ENCODE results near the gene FHOD3. TPM values are rescaled to one million over a fixed set of nuclear protein-coding genes. Genes with fewer than 3 reads are reported as not detected.

The FHOD3 gene
- total and polyA plus RNA-seq, 2 of the 4 experiments (the other 2 are of a cell fraction): 14.6 to 16.0 TPM

GRCh38 chr18:36814994-36815393 is 517.5 kb downstream of the FHOD3 start:
- H3K4me3 ChIP-seq (ENCODE audit: insufficient read depth, low read depth, low read length): no peak overlapping the region
- dilution Hi-C loops (cut with HindIII; ENCODE audit: low sequenced_read_pairs, unreplicated experiment) (no loop called here), in situ Hi-C loops (cut with MboI; ENCODE audit: low sequenced_read_pairs) (no loop called here), intact Hi-C loops (cut with micrococcal nuclease) (no loop called here)
- no peak overlapping the region for H3K18ac ChIP-seq (ENCODE audit: low read depth, low read length)
- no peak overlapping the region for H3K4ac ChIP-seq (ENCODE audit: low read depth, low read length)
- H2BK5ac ChIP-seq (ENCODE audit: low read depth, low read length, poor library complexity, severe bottlenecking): no peak overlapping the region
- H3K27ac ChIP-seq (ENCODE audit: insufficient read depth, low read length): no peak overlapping the region
- no peak overlapping the region for H3K56ac ChIP-seq (ENCODE audit: extremely low read depth, insufficient read depth, low read length)
- 0 out of 2 replicates have a peak, but pooled peaks cover 3% of the 10 kb centered on the region for H3K9me1 ChIP-seq (ENCODE audit: insufficient read depth, low read length)
- ChIA-PET POLR2A (ENCODE audit: unreplicated experiment) (no interaction called here), CTCF (no interaction called here)
- BruUV-seq (replicated peaks): no TSS peak
- DNase-seq: no peak
- peaks cover 10 to 20% of the 10 kb centered on the region in 2 experiments for H3K79me1 ChIP-seq (ENCODE audit: low read depth in 1 of 2, low read length in 2 of 2)
- no peaks in the 10 kb centered on the region for H4K20me1 ChIP-seq (ENCODE audit: insufficient read depth, low read length)
- no peaks in the 10 kb centered on the region for H3K9me3 ChIP-seq (ENCODE audit: control insufficient read depth, insufficient read depth, low read length)
- H3K4me2 ChIP-seq (ENCODE audit: low read depth, low read length): no peak overlapping the region
- H3K23ac ChIP-seq (ENCODE audit: low read depth, low read length): no peak overlapping the region
- H3K4me1 ChIP-seq (ENCODE audit: control insufficient read depth, insufficient read depth, low read length): peaks cover 14% of the 10 kb centered on the region
- no peak overlapping the region for H2AK5ac ChIP-seq (ENCODE audit: low read depth, low read length)
- TF ChIP-seq FOS (IDR thresholded peaks at IDR 0.05; ENCODE audit: low read depth, low read length) (no peak), CEBPB (IDR thresholded peaks at IDR 0.05; ENCODE audit: low read depth, low read length) (no peak), CHD1 (IDR thresholded peaks at IDR 0.05; ENCODE audit: low read depth, low read length) (no peak), RAD21 (IDR thresholded peaks at IDR 0.05; ENCODE audit: low read length) (no peak), CTCF (conservative IDR thresholded peaks at IDR 0.05; ENCODE audit: low read depth, low read length) (no peak), SMC3 (IDR thresholded peaks at IDR 0.05; ENCODE audit: low read depth, low read length) (no peak), RCOR1 (IDR thresholded peaks at IDR 0.05; ENCODE audit: insufficient replicate concordance, low read length) (no peak), ELK1 (IDR thresholded peaks at IDR 0.05; ENCODE audit: borderline replicate concordance, low read depth, low read length) (no peak), POLR2A (IDR thresholded peaks at IDR 0.05; ENCODE audit: low read depth, low read length) (no peak), NFE2L2 (IDR thresholded peaks at IDR 0.05; ENCODE audit: low read depth, low read length) (no peak), BHLHE40 (IDR thresholded peaks at IDR 0.05; ENCODE audit: low read depth, low read length) (no peak), MXI1 (IDR thresholded peaks at IDR 0.05; ENCODE audit: borderline replicate concordance, low read depth, low read length) (no peak), USF2 (IDR thresholded peaks at IDR 0.05; ENCODE audit: low read depth, low read length) (no peak)
- no peak overlapping the region for H3K14ac ChIP-seq (replicated peaks; ENCODE audit: low read depth, low read length)
- no peak overlapping the region for H2BK20ac ChIP-seq (ENCODE audit: low read depth, low read length)
- no peak overlapping the region for H4K5ac ChIP-seq (ENCODE audit: low read depth, low read length)
- no peak for ATAC-seq (ENCODE audit: low read depth)
- H3K27me3 ChIP-seq (ENCODE audit: control insufficient read depth, insufficient read depth, low read length): no peaks in the 10 kb centered on the region
- no CpG with 5 or more reads among the region's 1 CpG for WGBS, 2 experiments (ENCODE audit: extremely low coverage in 2 of 2, insufficient read length in 1 of 2)
- H2AFZ ChIP-seq (replicated peaks; ENCODE audit: low read length, poor library complexity): no peak overlapping the region
- no peak overlapping the region for H4K8ac ChIP-seq (ENCODE audit: low read depth in 2 of 2, low read length in 2 of 2)
- no peak overlapping the region for H4K91ac ChIP-seq (ENCODE audit: insufficient read depth, low read depth, low read length)
- H3K9ac ChIP-seq (ENCODE audit: low read depth, low read length): no peak overlapping the region
- H2BK120ac ChIP-seq (ENCODE audit: low read depth, low read length): no peak overlapping the region
- H3K36me3 ChIP-seq (ENCODE audit: control insufficient read depth, insufficient read depth, low read length): peaks cover 14% of the 10 kb centered on the region
- H2AK9ac ChIP-seq (replicated peaks; ENCODE audit: low read depth, low read length, poor library complexity): no peak overlapping the region
- H2BK15ac ChIP-seq (ENCODE audit: low read depth, low read length): no peak overlapping the region

Measured in IMR-90 (cell line).